GM13976 (cell line): Measurements from ENCODE around the gene SIGLEC1.

Source experiments
- DNase-seq: peaks from one replicate; pipeline ENCODE4 v3.0.0; 2012; ENCODE audit warnings: low spot score
- CTCF ChIP-seq: IDR thresholded peaks from 2 replicates; pipeline ENCODE4 v1.5.1; 2012; ENCODE audit warnings: borderline replicate concordance, mild to moderate bottlenecking; ENCODE audit not compliant: insufficient read depth; ENCODE audit errors: extremely low read depth, missing control alignments, control extremely low read depth
- in situ Hi-C: fragments of 300-500 bp; cut with MboI; formaldehyde crosslinking; loops from one replicate; pipeline ENCODE4 v1.12.0; 2022; ENCODE audit warnings: low sequenced_read_pairs, mixed read lengths, inconsistent platforms; ENCODE audit not compliant: unreplicated experiment

SIGLEC1 gene

DNA sequence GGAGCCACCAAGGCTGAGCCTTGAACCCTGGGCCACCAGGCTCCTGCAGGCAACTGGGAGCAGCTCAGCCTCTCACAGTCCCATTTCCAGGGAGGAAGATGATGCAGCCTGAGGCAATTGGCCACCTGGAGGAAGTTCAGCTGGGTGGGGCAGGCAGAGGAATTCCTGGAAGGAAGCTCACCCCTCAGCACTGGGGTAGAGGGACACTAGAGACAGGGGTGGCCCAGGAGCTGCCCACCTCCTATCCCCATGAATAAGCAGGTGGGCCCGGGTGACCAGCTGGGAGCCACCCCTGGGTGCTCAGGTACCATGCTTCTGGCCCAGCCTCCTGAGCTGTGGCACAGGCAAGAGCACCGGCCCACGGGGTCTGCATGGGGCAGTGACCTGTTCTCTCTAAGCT, 16.5 kb upstream of the SIGLEC1 start:
- TF ChIP-seq CTCF, result no peak
- in situ Hi-C loops, result no loop called here
- DNase-seq, result no peak

GRCh38 chr20:3728354-3728753, 16.0 kb upstream of the SIGLEC1 start:
- DNase-seq, result no peak
- TF ChIP-seq CTCF, result no peak
- in situ Hi-C loops, result no loop called here

- no peak for DNase-seq
- in situ Hi-C loops, result no loop called here
- no peak for TF ChIP-seq CTCF
These were observed 15.1 kb upstream of the SIGLEC1 start for GRCh38 chr20:3727401-3728021.

- no peak for TF ChIP-seq CTCF
- in situ Hi-C loops, result no loop called here
- no peak for DNase-seq
These were observed 12.0 kb upstream of the SIGLEC1 start for GRCh38 chr20:3724356-3724755.

GRCh38 chr20:3723284-3723683, 10.9 kb upstream of the SIGLEC1 start:
- in situ Hi-C loops, result no loop called here

DNA sequence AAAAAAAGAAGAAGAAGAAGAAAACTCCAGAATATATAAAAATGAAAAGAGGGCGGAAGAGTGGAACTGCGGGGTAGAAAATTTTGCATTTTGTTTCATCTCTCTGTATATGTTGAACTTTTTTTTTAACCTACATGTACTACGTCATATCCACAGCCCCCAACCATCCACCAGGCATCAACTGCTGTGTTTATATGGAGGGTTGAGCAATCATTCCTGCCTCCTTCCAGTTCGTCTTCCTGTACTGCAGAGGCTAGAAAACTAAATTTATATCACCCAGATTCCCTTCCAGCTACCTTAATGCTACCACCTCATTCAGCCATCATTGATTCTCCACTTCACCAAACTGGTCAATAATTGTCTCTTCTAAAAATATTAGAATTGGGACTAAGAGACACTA, 9.5 kb upstream of the SIGLEC1 start:
- no peak for DNase-seq
- in situ Hi-C loops, result no loop called here
- no peak for TF ChIP-seq CTCF

More at GRCh38 chr20:3723284-3723683, 10.9 kb upstream of the SIGLEC1 start:
- no peak for DNase-seq
- no peak for TF ChIP-seq CTCF
